Astrocyte of the spinal cord (primary cell): ENCODE data around the gene ENTPD8.
"Not testable (repeated sequence)": the region's sequence is repeated elsewhere in the genome, so short reads cannot be mapped to it uniquely, and the experiment has no call there.

Source experiments
- DNase-seq: peaks from one replicate; pipeline ENCODE4 v3.0.0; 2011; ENCODE audit warnings: low read depth, low spot score
- H3K4me3 ChIP-seq: 2 replicates; pipeline ENCODE4 v1.5.1; 2011; ENCODE audit warnings: low read depth, mild to moderate bottlenecking, low read length, moderate library complexity
- CTCF ChIP-seq: IDR thresholded peaks from 2 replicates; pipeline ENCODE4 v1.5.1; 2012; ENCODE audit warnings: low read depth, mild to moderate bottlenecking, low read length, inconsistent platforms
- in situ Hi-C: cut with HindIII; loops from 2 replicates; pipeline ENCODE4 v1.10.0; 2017; ENCODE audit warnings: low sequenced_read_pairs

The ENTPD8 gene

GRCh38 chr9:137454597-137455358 lies 13.6 kb upstream of the ENTPD8 start:
- DNase-seq: no peak

GRCh38 chr9:137454145-137454596 lies 13.0 kb upstream of the ENTPD8 start:
- in situ Hi-C loops: no loop called here
- H3K4me3 ChIP-seq: no peak overlapping the region

More at GRCh38 chr9:137454597-137455358, 13.6 kb upstream of the ENTPD8 start:
- no peak overlapping the region for H3K4me3 ChIP-seq
- no peak for TF ChIP-seq CTCF
- in situ Hi-C loops: no loop called here

GRCh38 chr9:137453643-137454081 lies 12.5 kb upstream of the ENTPD8 start:
- TF ChIP-seq CTCF: no peak
- DNase-seq: peak; percentile 64
- H3K4me3 ChIP-seq: no peak overlapping the region
- in situ Hi-C loops: no loop called here

More at GRCh38 chr9:137454145-137454596, 13.0 kb upstream of the ENTPD8 start:
- DNase-seq: no peak
- TF ChIP-seq CTCF: no peak

GRCh38 chr9:137452761-137453642 lies 11.8 kb upstream of the ENTPD8 start:
- in situ Hi-C loops: no loop called here
- no peak overlapping the region for H3K4me3 ChIP-seq
- no peak for DNase-seq

GRCh38 chr9:137452006-137452760 lies 11.0 kb upstream of the ENTPD8 start:
- no peak for TF ChIP-seq CTCF
- in situ Hi-C loops: no loop called here
- no peak for DNase-seq

More at GRCh38 chr9:137452761-137453642, 11.8 kb upstream of the ENTPD8 start:
- TF ChIP-seq CTCF: no peak

GRCh38 chr9:137451264-137452005 lies 10.3 kb upstream of the ENTPD8 start:
- DNase-seq, in situ Hi-C loops: not testable (repeated sequence)

More at GRCh38 chr9:137452006-137452760, 11.0 kb upstream of the ENTPD8 start:
- no peak overlapping the region for H3K4me3 ChIP-seq

GRCh38 chr9:137450539-137451222 lies 9.5 kb upstream of the ENTPD8 start:
- DNase-seq, in situ Hi-C loops, H3K4me3 ChIP-seq: not testable (repeated sequence)

More at GRCh38 chr9:137451264-137452005, 10.3 kb upstream of the ENTPD8 start:
- H3K4me3 ChIP-seq: not testable (repeated sequence)
